ENCODE measurements around the gene C2orf78. TPM values are rescaled to one million over a fixed set of nuclear protein-coding genes. Genes with fewer than 3 reads are reported as not detected.

C2orf78 gene
- total and polyA plus RNA-seq, 10 of the 15 experiments (the other 5 are each of a cell fraction or from before 2014, with no cell fraction given): 0.08 to 0.82 (median 0.40) TPM

- Histone ChIP-seq H2AFZ (ENCODE audit: control insufficient read depth, low read depth, low read length) (no peak overlapping the region), H3K27ac (ENCODE audit: control insufficient read depth, insufficient read depth) (no peak overlapping the region), H3K27me3 (replicated peaks in 1 of 2; ENCODE audit: control insufficient read depth in 2 of 2, insufficient read depth in 2 of 2, low read length in 1 of 2) (no peaks in the 10 kb centered on the region), H3K4me3 (no peak overlapping the region), H3K79me2 (ENCODE audit: control insufficient read depth, insufficient read depth, low read length) (no peaks in the 10 kb centered on the region), H4K20me1 (ENCODE audit: control insufficient read depth, insufficient read depth) (no peaks in the 10 kb centered on the region), H3K36me3 (ENCODE audit: control insufficient read depth in 2 of 2, insufficient read depth in 2 of 2, low read length in 1 of 2) (peaks cover 7 to 33% of the 10 kb centered on the region in 2 experiments), H3K9ac (ENCODE audit: control insufficient read depth, insufficient read depth, low read length) (no peak overlapping the region), H3K9me3 (replicated peaks; ENCODE audit: control insufficient read depth, insufficient read depth, low read length) (no peaks in the 10 kb centered on the region), H3K4me1 (ENCODE audit: control insufficient read depth, insufficient read depth, low read length) (no peaks in the 10 kb centered on the region), H3K4me2 (ENCODE audit: control insufficient read depth, insufficient read depth) (no peak overlapping the region)
- SMC1A ChIA-PET (ENCODE audit: uncharacterized antibody, unreplicated experiment): interaction anchor here (1.7 kb wide), 1 partner anchor 33 kb away, joined by 4 read pairs; no protein-coding TSS in a partner anchor
- RAD21 ChIA-PET (ENCODE audit: unreplicated experiment): no interaction called here
- DNase-seq (ENCODE audit: low read depth, low spot score): no peak
- POLR2A ChIA-PET: no interaction called here
- no TSS peak for BruUV-seq (replicated peaks)
- intact Hi-C loops (cut with micrococcal nuclease; ENCODE audit: unreplicated experiment) (no loop called here), in situ Hi-C loops (cut with MboI) (no loop called here)
- CTCF ChIA-PET: no interaction called here
- ATAC-seq: no peak
- peak; percentile 66 for FAIRE-seq
- TF ChIP-seq MLLT1 (IDR thresholded peaks at IDR 0.05) (no peak), ZNF24 (IDR thresholded peaks at IDR 0.05) (no peak), HCFC1 (IDR thresholded peaks at IDR 0.05; ENCODE audit: low read length) (no peak), NR2C1 (IDR thresholded peaks at IDR 0.05) (no peak), ZNF592 (IDR thresholded peaks at IDR 0.05) (no peak), ZZZ3 (IDR thresholded peaks at IDR 0.05; ENCODE audit: control insufficient read depth, insufficient read length, low read depth) (no peak), EED (IDR thresholded peaks at IDR 0.05; ENCODE audit: low read depth) (no peak), TARDBP (IDR thresholded peaks at IDR 0.05; ENCODE audit: borderline replicate concordance) (no peak), NFYA (IDR thresholded peaks at IDR 0.05; ENCODE audit: borderline replicate concordance, low read depth, low read length) (no peak), FOS (IDR thresholded peaks at IDR 0.05; ENCODE audit: borderline replicate concordance, extremely low read depth, insufficient read length) (no peak), ZBTB40 (IDR thresholded peaks at IDR 0.05; ENCODE audit: borderline replicate concordance) (no peak), NFYB (IDR thresholded peaks at IDR 0.05; ENCODE audit: insufficient read depth, low read depth, low read length) (no peak), EGR1 (IDR thresholded peaks at IDR 0.05; ENCODE audit: borderline replicate concordance in 1 of 2, low read depth in 2 of 2, low read length in 2 of 2) (no peak)
Measured at GRCh38 chr2:73856214-73856613, 72.2 kb downstream of the C2orf78 start.
